HepG2 (cell line): Measurements from ENCODE around the gene SLC45A1. TPM values are rescaled to one million over a fixed set of nuclear protein-coding genes. Genes with fewer than 3 reads are reported as not detected.

ENCODE experiments used
- ATAC-seq: fragments of 200-7000 bp; cut with Tn5 transposase; 3 replicates; pipeline ENCODE4 v1.9.1; 2020; ENCODE audit warnings: mild to moderate bottlenecking, moderate library complexity
- BruUV-seq: library from RNA; stranded (reverse); fragments of 400-500 nt; replicated peaks from 2 replicates; lab custom pipeline; 2021; lab: Mats Ljungman, UMichigan
- CTCF ChIA-PET: fragments of 300-600 bp; formaldehyde crosslinking; extraction: SDS; loops from one replicate; lab custom pipeline; 2021; ENCODE audit warnings: low total read pairs, inconsistent platforms, low intra/inter-chr PET ratio; lab: Yijun Ruan, JAX
- POLR2A ChIA-PET: fragments of 350-600 bp; sonication (Branson Sonifier 250); formaldehyde crosslinking; loops from one replicate; lab custom pipeline; 2020; ENCODE audit warnings: antibody characterized with exemption, inconsistent platforms; lab: Yijun Ruan, JAX
- DNase-seq: peaks from one replicate; pipeline ENCODE4 v3.0.0-alpha.2; 2015; ENCODE audit warnings: low spot score
- FAIRE-seq: peaks from 3 replicates; lab custom pipeline; 2011; peaks lifted over from hg19 to GRCh38; lab: Jason Lieb, UNC
- H2AFZ ChIP-seq: one replicate; pipeline ENCODE4 v1.6.1; 2011; ENCODE audit warnings: low read length, inconsistent platforms
- H3K27ac ChIP-seq: fragments of 300-600 bp; 3 replicates; pipeline ENCODE4 v1.8.0; 2011; ENCODE audit warnings: mixed run types, mild to moderate bottlenecking, mixed read lengths, low read length, inconsistent platforms; ENCODE audit not compliant: insufficient read depth; ENCODE audit errors: extremely low read length
- H3K27me3 ChIP-seq, 2 experiments: fragments of 200-600 bp in 1 of 2; 2 replicates in 1 of 2; 3 replicates in 1 of 2; pipeline versions ENCODE4 v1.6.0 to v1.8.0; 2011; ENCODE audit warnings: low read length in 2 of 2, mild to moderate bottlenecking in 2 of 2, moderate library complexity in 2 of 2, inconsistent platforms in 1 of 2; ENCODE audit not compliant: insufficient read depth in 2 of 2, control insufficient read depth in 1 of 2
- H3K36me3 ChIP-seq, 2 experiments: fragments of 200-600 bp in 1 of 2; replicated peaks in 1 of 2; 2 replicates in 1 of 2; 3 replicates in 1 of 2; pipeline versions ENCODE4 v1.5.1 to v1.8.0; 2011; ENCODE audit warnings: low read length in 2 of 2, inconsistent platforms in 1 of 2; ENCODE audit not compliant: insufficient read depth in 2 of 2, control insufficient read depth in 1 of 2
- H3K4me1 ChIP-seq: 2 replicates; pipeline ENCODE4 v1.5.1; 2012; ENCODE audit warnings: low read length, inconsistent platforms; ENCODE audit not compliant: insufficient read depth
- H3K4me2 ChIP-seq: 2 replicates; pipeline ENCODE4 v1.6.0; 2011; ENCODE audit warnings: low read depth, low read length, inconsistent platforms
- H3K4me3 ChIP-seq, 3 experiments: fragments of 200-600 bp in 1 of 3; sonication (generic), shearing (Covaris generic) in 1 of 3; replicated peaks in 1 of 3; 2 replicates each; pipeline ENCODE4 v1.5.1; 2011 to 2016; ENCODE audit warnings: low read length in 3 of 3, inconsistent platforms in 2 of 3, low read depth in 2 of 3, mild to moderate bottlenecking in 2 of 3, control low read depth in 1 of 3, mixed read lengths in 1 of 3; ENCODE audit not compliant: insufficient read depth in 1 of 3
- H3K79me2 ChIP-seq: one replicate; pipeline ENCODE4 v1.6.1; 2011; ENCODE audit warnings: low read length, inconsistent platforms; ENCODE audit not compliant: insufficient read depth
- H3K9ac ChIP-seq: 2 replicates; pipeline ENCODE4 v1.6.0; 2011; ENCODE audit warnings: mild to moderate bottlenecking, low read depth, low read length, inconsistent platforms; ENCODE audit not compliant: insufficient read depth
- H3K9me3 ChIP-seq: 2 replicates; pipeline ENCODE4 v1.5.1; 2012; ENCODE audit warnings: mild to moderate bottlenecking, low read length
- H4K20me1 ChIP-seq: 2 replicates; pipeline ENCODE4 v1.6.0; 2011; ENCODE audit warnings: inconsistent platforms, mild to moderate bottlenecking, low read length, moderate library complexity; ENCODE audit not compliant: insufficient read depth
- ELF4 ChIP-seq: sonication (generic); formaldehyde crosslinking; IDR thresholded peaks from 2 replicates; pipeline ENCODE4 v1.5.0; 2020; ENCODE audit warnings: missing genetic modification reagents, mild to moderate bottlenecking, moderate library complexity, borderline replicate concordance
- FOSL2 ChIP-seq: sonication (generic); formaldehyde crosslinking; IDR thresholded peaks from 2 replicates; pipeline ENCODE4 v1.4.0; 2020; ENCODE audit warnings: missing genetic modification reagents
- MAFF ChIP-seq: IDR thresholded peaks from 2 replicates; pipeline ENCODE4 v1.6.1; 2011; ENCODE audit warnings: low read depth, low read length, improper control_type of control experiment
- MAFK ChIP-seq, 2 experiments: IDR thresholded peaks in 1 of 2; conservative IDR thresholded peaks in 1 of 2; 2 replicates each; pipeline ENCODE4 v1.6.1; 2011; ENCODE audit warnings: improper control_type of control experiment in 2 of 2, low read length in 2 of 2
- PRMT3 ChIP-seq: sonication (generic); formaldehyde crosslinking; IDR thresholded peaks from 2 replicates; pipeline ENCODE4 v1.8.1; 2022; ENCODE audit warnings: low read depth, mild to moderate bottlenecking, moderate library complexity, missing genetic modification reagents, borderline replicate concordance
- TBP ChIP-seq: sonication (generic); formaldehyde crosslinking; IDR thresholded peaks from 2 replicates; pipeline ENCODE4 v1.5.0; 2020; ENCODE audit warnings: missing genetic modification reagents
- ZNF3 ChIP-seq: IDR thresholded peaks from 2 replicates; pipeline ENCODE4 v1.7.0; 2017; ENCODE audit warnings: inconsistent platforms
- ZNF768 ChIP-seq: sonication (generic); formaldehyde crosslinking; IDR thresholded peaks from 2 replicates; pipeline ENCODE4 v1.4.0; 2020; ENCODE audit warnings: missing genetic modification reagents
- WGBS: methylation state at CpG from one replicate; pipeline ENCODE4 v1.1.6; 2017; ENCODE audit warnings: low lambda C conversion rate; 5-methylcytosine and 5-hydroxymethylcytosine counted together
- in situ Hi-C: cut with HindIII; loops from 2 replicates; pipeline ENCODE4 v1.10.0; 2017; ENCODE audit warnings: low pct_unique_long_range_greater_than_20kb; ENCODE audit not compliant: extremely low pct_ligation_motif_present
- intact Hi-C: fragments of 100-400 bp; cut with micrococcal nuclease; formaldehyde crosslinking; loops from one replicate; pipeline ENCODE4 v1.10.0; 2022; ENCODE audit not compliant: unreplicated experiment
- polyA plus RNA-seq, 8 experiments: library from polyadenylated mRNA; depleted of rRNA in 3 of 8; stranded (reverse) in 7 of 8; unstranded in 1 of 8; fragments of >200 nt; fragmentation: Illumina TruSeq in 4 of 8; extraction: Trizol in 4 of 8; gene quantifications; 2 replicates each; pipeline versions ENCODE4 v1.2.1 to v1.2.3, GENCODE V29; 2011 to 2016; ENCODE audit warnings: low read depth in 4 of 8, missing spikeins in 1 of 8, mixed read lengths in 1 of 8; ENCODE audit not compliant: insufficient read depth in 1 of 8
- total RNA-seq, 5 experiments: library from RNA; depleted of rRNA; stranded (reverse); fragments of >200 nt; fragmentation: Illumina TruSeq; extraction: Trizol; gene quantifications; 2 replicates each; pipeline ENCODE4 v1.2.3, GENCODE V29; 2016; ENCODE audit warnings: low read depth in 1 of 5

The SLC45A1 gene
- total and polyA plus RNA-seq, 2 of the 13 experiments (the other 11 are each of a cell fraction or from before 2014, with no cell fraction given) = not detected

GRCh38 chr1:8285103-8285502 is 32.8 kb upstream of the SLC45A1 start:
- ChIA-PET POLR2A (interaction anchor here (1.5 kb wide), 1 partner anchor 11 kb away, joined by 4 read pairs; no protein-coding TSS in a partner anchor), CTCF (no interaction called here)
- intact Hi-C loops = no loop called here
- ATAC-seq = no peak
- H3K9me3 ChIP-seq = no peaks in the 10 kb centered on the region
- H4K20me1 ChIP-seq = no peaks in the 10 kb centered on the region
- no peak overlapping the region for H3K4me2 ChIP-seq
- H3K4me3 ChIP-seq = no peak overlapping the region
- no peak overlapping the region for H3K27ac ChIP-seq
- H3K9ac ChIP-seq = no peak overlapping the region
- FAIRE-seq = no peak
- in situ Hi-C loops = no loop called here
- DNase-seq = no peak
- no TSS peak for BruUV-seq
- no peaks in the 10 kb centered on the region for H3K36me3 ChIP-seq
- H3K27me3 ChIP-seq = no peaks in the 10 kb centered on the region
- no peak overlapping the region for H2AFZ ChIP-seq
- 28% methylated on average over 4 of the region's 4 CpGs for WGBS
- H3K4me1 ChIP-seq = peaks cover 38% of the 10 kb centered on the region
- no peaks in the 10 kb centered on the region for H3K79me2 ChIP-seq
- peak; percentile 51; the same call in 1 of the 2 replicates for TF ChIP-seq ZNF768 (CRISPR knock-in tag)
- no peak for TF ChIP-seq TBP (CRISPR knock-in tag)

- CTCF ChIA-PET = no interaction called here
- H3K9ac ChIP-seq = no peak overlapping the region
- no peak overlapping the region for H2AFZ ChIP-seq
- H3K4me3 ChIP-seq = no peak overlapping the region
- WGBS = 72% methylated on average over 2 of the region's 2 CpGs
- POLR2A ChIA-PET = no interaction called here
- TF ChIP-seq FOSL2 (no peak), ZNF3 (CRISPR knock-in tag) (no peak), ELF4 (no peak), MAFF (peak; percentile 89), PRMT3 (no peak), MAFK (conservative IDR thresholded peaks at IDR 0.05 in 1 of 2, IDR thresholded peaks at IDR 0.05 in 1 of 2; ENCODE audit: low read length in 2 of 2) (peak; percentile 86 to 96)
- TF ChIP-seq, all 625 proteins: peak for 2
- Histone ChIP-seq H3K36me3 (no peaks in the 10 kb centered on the region), H3K4me1 (peaks cover 38% of the 10 kb centered on the region), H4K20me1 (no peaks in the 10 kb centered on the region), H3K4me2 (no peak overlapping the region), H3K79me2 (no peaks in the 10 kb centered on the region), H3K9me3 (no peaks in the 10 kb centered on the region), H3K27ac (no peak overlapping the region), H3K27me3 (no peaks in the 10 kb centered on the region)
- FAIRE-seq = no peak
- BruUV-seq = no TSS peak
- intact Hi-C loops = no loop called here
- no peak for ATAC-seq
- in situ Hi-C loops = no loop called here
- DNase-seq = no peak
These were observed 31.9 kb upstream of the SLC45A1 start for GRCh38 chr1:8285965-8286364.
